MCF 10A (cell line): ENCODE measurements around the gene TMED10. TPM values are rescaled to one million over a fixed set of nuclear protein-coding genes. Genes with fewer than 3 reads are reported as not detected.

Experiments used
- BruUV-seq: library from RNA; stranded (reverse); fragments of 400-500 nt; replicated peaks from 2 replicates; lab custom pipeline; 2021; lab: Mats Ljungman, UMichigan
- CTCF ChIA-PET: fragments of 300-600 bp; sonication (Branson Sonifier 250); formaldehyde crosslinking; extraction: SDS; loops from one replicate; lab custom pipeline; 2021; ENCODE audit warnings: antibody characterized with exemption, inconsistent platforms; lab: Yijun Ruan, JAX
- POLR2A ChIA-PET: fragments of 300-600, 350-650 bp; sonication (Branson Sonifier 250); formaldehyde crosslinking; extraction: SDS; loops from one replicate; lab custom pipeline; 2020; ENCODE audit warnings: antibody characterized with exemption, inconsistent platforms; lab: Yijun Ruan, JAX
- DNase-seq: peaks from one replicate; pipeline ENCODE4 v3.0.0-alpha.2; 2018; ENCODE audit not compliant: unreplicated experiment
- H3K27ac Mint-ChIP-seq: one replicate; pipeline ENCODE4 v1.8.0; 2022; ENCODE audit warnings: mild to moderate bottlenecking, low read depth, mixed read lengths; ENCODE audit not compliant: unreplicated experiment
- H3K27me3 Mint-ChIP-seq: one replicate; pipeline ENCODE4 v1.8.0; 2022; ENCODE audit warnings: mixed read lengths; ENCODE audit not compliant: insufficient read depth, unreplicated experiment
- H3K36me3 Mint-ChIP-seq: one replicate; pipeline ENCODE4 v1.8.0; 2022; ENCODE audit warnings: mild to moderate bottlenecking, moderate library complexity, mixed read lengths; ENCODE audit not compliant: insufficient read depth, unreplicated experiment
- H3K4me1 Mint-ChIP-seq: one replicate; pipeline ENCODE4 v1.8.0; 2022; ENCODE audit warnings: mixed read lengths; ENCODE audit not compliant: insufficient read depth, unreplicated experiment
- H3K4me3 Mint-ChIP-seq: one replicate; pipeline ENCODE4 v1.8.0; 2022; ENCODE audit warnings: mild to moderate bottlenecking, moderate library complexity, mixed read lengths; ENCODE audit not compliant: unreplicated experiment
- H3K9me3 Mint-ChIP-seq: one replicate; pipeline ENCODE4 v1.8.0; 2022; ENCODE audit warnings: mixed read lengths; ENCODE audit not compliant: unreplicated experiment
- CTCF ChIP-seq: fragments of 200-600 bp; IDR thresholded peaks from one replicate; pipeline ENCODE4 v1.8.0; 2022; ENCODE audit warnings: antibody characterized with exemption, mild to moderate bottlenecking; ENCODE audit not compliant: unreplicated experiment
- intact Hi-C: fragments of 100-400 bp; cut with micrococcal nuclease; formaldehyde crosslinking; loops from 2 replicates; pipeline ENCODE4 v1.14.1; 2022
- total RNA-seq: library from RNA; stranded (reverse); gene quantifications from 2 replicates; pipeline ENCODE4 v1.2.3, GENCODE V29; 2022

TMED10 gene
- total RNA-seq, 1 experiment from 2014 or later, result 454 TPM

GRCh38 chr14:75125617-75126016 is 50.8 kb downstream of the TMED10 start:
- no peak for TF ChIP-seq CTCF
- CTCF ChIA-PET, result interaction anchor here (0.9 to 2.6 kb wide), 5 partner anchors 169 to 364 kb away, joined by 3 to 8 read pairs (median 5); no protein-coding TSS in a partner anchor
- Mint-ChIP-seq H3K4me3 (peak overlapping the region; percentile 72), H3K36me3 (peaks cover 68% of the 10 kb centered on the region), H3K27ac (peak overlapping the region; percentile 99), H3K27me3 (no peaks in the 10 kb centered on the region), H3K4me1 (peaks cover 30% of the 10 kb centered on the region), H3K9me3 (no peaks in the 10 kb centered on the region)
- intact Hi-C loops, result loop anchor here (10.0 kb wide), 2 partner anchors 359 to 519 kb away; no protein-coding TSS in a partner anchor
- DNase-seq, result peak; percentile 43
- BruUV-seq, result no TSS peak
- POLR2A ChIA-PET, result interaction anchor here (0.7 to 11.5 kb wide), 16 partner anchors 10 to 435 kb away, joined by 3 to 274 read pairs (median 6); partner anchors contain the start of genes FOS and ZC2HC1C

GRCh38 chr14:75123991-75124390 is 52.4 kb downstream of the TMED10 start:
- BruUV-seq, result no TSS peak
- H3K4me1 Mint-ChIP-seq, result peaks cover 30% of the 10 kb centered on the region
- peak overlapping the region; percentile 59 for H3K27ac Mint-ChIP-seq
- ChIA-PET POLR2A (interaction anchor here (1.1 to 11.5 kb wide), 9 partner anchors 13 to 176 kb away, joined by 3 to 274 read pairs (median 10); partner anchors contain the start of gene FOS), CTCF (interaction anchor here (0.6 to 1.8 kb wide), 7 partner anchors 26 to 416 kb away, joined by 3 to 10 read pairs (median 3); no protein-coding TSS in a partner anchor)
- no peaks in the 10 kb centered on the region for H3K27me3 Mint-ChIP-seq
- no peak for TF ChIP-seq CTCF
- peaks cover 75% of the 10 kb centered on the region for H3K36me3 Mint-ChIP-seq
- peak; percentile 80 for DNase-seq
- peak overlapping the region; percentile 33 for H3K4me3 Mint-ChIP-seq
- H3K9me3 Mint-ChIP-seq, result no peaks in the 10 kb centered on the region
- intact Hi-C loops, result loop anchor here (10.0 kb wide), 2 partner anchors 361 to 521 kb away; no protein-coding TSS in a partner anchor

- no peak for DNase-seq
- TF ChIP-seq CTCF, result no peak
- POLR2A ChIA-PET, result interaction anchor here (11.5 kb wide), 1 partner anchor 178 kb away, joined by 274 read pairs; no protein-coding TSS in a partner anchor
- CTCF ChIA-PET, result no interaction called here
- Mint-ChIP-seq H3K9me3 (no peaks in the 10 kb centered on the region), H3K4me1 (peaks cover 24% of the 10 kb centered on the region), H3K27ac (no peak overlapping the region), H3K4me3 (no peak overlapping the region), H3K36me3 (peaks cover 80% of the 10 kb centered on the region), H3K27me3 (no peaks in the 10 kb centered on the region)
- intact Hi-C loops, result loop anchor here (10.0 kb wide), 2 partner anchors 363 to 523 kb away; no protein-coding TSS in a partner anchor
- no TSS peak for BruUV-seq
Measured at GRCh38 chr14:75121552-75121951, 54.9 kb downstream of the TMED10 start.

GRCh38 chr14:75120541-75121291 is 55.7 kb downstream of the TMED10 start:
- no peak for TF ChIP-seq CTCF
- Mint-ChIP-seq H3K27me3 (no peaks in the 10 kb centered on the region), H3K4me1 (peaks cover 18% of the 10 kb centered on the region), H3K9me3 (no peaks in the 10 kb centered on the region), H3K4me3 (no peak overlapping the region), H3K36me3 (peaks cover 79% of the 10 kb centered on the region), H3K27ac (no peak overlapping the region)
- POLR2A ChIA-PET, result interaction anchor here (0.7 to 2.1 kb wide), 3 partner anchors 22 to 239 kb away, joined by 3 to 5 read pairs (median 4); no protein-coding TSS in a partner anchor
- intact Hi-C loops, result loop anchor here (10.0 kb wide), 2 partner anchors 364 to 524 kb away; no protein-coding TSS in a partner anchor
- CTCF ChIA-PET, result interaction anchor here (0.6 to 1.3 kb wide), 4 partner anchors 17 to 374 kb away, joined by 3 read pairs; no protein-coding TSS in a partner anchor
- no TSS peak for BruUV-seq
- no peak for DNase-seq
